NCI-H748 (cell line): Measurements from ENCODE around the gene LMX1A.
A peak's percentile ranks its signal among the peaks of the same experiment; 100 is the strongest.

Experiments
- DNase-seq: peaks from one replicate; lab custom pipeline; 2025; ENCODE audit not compliant: unreplicated experiment; lab: John Stamatoyannopoulos, UW

The LMX1A gene

DNA sequence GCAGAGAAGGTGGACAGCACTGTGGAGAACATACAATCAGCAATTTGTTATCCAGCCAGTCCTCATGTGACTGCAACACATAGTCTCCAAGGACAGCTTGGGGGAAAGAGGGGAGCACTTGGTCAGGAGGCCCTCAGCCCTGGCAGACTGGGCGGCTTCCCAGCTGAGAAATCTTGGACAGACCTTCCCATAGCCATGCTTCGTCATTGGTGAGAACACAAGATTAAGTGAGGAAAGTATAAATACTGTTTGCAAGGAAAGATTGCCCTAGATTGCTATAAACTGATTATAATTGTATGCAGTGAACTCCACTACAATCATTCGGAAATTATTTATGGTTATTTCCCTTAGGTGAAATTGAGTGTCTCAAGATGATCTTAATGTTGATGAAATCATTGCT is 131.5 kb downstream of the LMX1A start:
- no peak for DNase-seq

DNA sequence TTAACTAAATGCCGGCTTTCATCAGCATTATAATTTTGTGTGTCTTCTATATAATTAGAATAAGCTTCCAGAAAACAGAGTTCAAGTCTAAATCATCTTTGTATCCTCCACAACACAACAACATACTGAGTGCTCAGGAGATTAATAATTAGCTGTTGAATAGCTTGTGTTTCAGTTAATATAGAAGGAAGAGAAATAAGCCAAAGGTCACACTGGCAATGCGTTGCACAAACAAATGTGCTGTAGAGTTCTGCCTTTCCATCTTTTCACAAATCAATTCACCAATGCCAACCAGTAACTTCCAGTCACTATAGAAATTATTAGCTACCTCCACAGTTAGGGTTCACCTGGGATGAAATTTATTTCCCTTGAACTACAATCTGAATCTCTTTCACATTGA is 132.0 kb downstream of the LMX1A start:
- DNase-seq, result no peak

DNA sequence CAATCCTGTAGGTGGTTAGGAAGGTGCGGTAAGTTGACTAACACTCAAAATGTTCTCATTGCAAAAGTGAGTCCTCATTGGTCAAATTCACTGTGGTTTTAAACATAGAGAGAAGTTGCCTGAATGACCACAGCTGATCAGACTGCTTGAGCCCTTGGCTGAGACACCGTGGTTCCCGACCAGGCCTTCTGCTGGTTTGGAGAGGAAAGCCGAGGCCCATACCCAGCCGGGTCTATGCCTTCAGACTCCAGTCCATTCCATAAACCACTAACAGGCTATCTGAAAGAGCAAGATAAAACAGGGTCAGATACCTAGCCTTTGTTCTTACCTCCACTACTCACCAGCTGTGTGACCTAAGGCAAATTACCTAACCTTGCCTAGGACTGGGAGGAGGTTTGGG is 133.9 kb downstream of the LMX1A start:
- no peak for DNase-seq

DNA sequence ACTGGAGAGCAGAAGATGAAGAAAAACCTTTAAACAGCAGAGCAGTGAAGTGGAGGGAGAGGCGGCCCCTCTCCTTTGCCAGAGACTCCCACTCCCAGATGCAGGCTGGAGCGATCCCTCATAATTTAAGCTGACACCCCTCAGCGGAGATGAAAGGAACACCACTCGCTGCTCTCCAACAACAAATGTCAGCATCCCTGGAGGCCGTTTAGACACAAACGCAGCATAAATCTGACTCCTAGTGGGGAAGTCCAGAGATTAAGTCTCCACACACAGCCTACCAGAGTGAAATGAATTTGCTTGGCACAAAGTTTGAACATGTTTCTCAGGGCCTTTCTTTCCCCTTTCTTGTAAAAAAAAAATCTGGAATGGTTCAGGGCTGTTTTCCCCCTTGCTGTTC is 137.8 kb downstream of the LMX1A start:
- no peak for DNase-seq

DNA sequence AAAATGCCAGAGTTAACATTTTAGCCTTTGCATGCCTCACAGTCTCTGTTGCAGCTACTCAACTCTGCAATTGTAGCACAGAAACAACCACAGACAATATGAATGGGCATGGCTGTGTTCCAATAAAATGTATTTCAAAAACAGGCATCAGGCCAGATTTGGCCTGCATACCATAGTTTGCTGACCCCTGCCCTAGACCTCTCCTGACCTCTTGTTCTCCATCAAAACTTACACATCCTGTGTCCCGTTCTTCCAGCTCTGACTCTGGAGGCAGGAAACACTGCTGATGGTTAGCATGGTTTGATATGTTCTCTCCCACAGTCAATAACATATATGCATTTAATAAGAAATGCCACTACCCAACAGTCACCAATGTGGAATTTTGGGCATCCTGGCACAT is 138.6 kb downstream of the LMX1A start:
- DNase-seq, result no peak

DNA sequence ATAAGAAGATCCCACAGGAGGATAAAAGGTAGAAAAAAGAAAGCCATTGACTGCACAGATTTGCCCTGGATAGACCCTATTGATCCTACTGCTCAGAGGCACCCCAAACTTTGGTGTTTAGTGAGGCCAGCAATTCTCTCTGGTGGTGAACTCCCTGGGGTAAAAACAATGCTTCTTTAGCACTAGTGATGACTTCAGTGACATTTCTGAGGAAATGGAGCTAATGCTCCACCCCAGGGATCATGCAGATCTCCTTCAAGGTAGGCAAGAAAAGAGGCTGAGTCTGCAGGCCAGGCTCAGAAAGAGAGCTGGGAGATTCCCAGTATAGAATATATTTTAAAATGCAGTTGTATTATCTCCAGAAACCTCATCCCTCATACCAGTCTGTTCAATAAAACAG is 140.3 kb downstream of the LMX1A start:
- DNase-seq, result no peak

DNA sequence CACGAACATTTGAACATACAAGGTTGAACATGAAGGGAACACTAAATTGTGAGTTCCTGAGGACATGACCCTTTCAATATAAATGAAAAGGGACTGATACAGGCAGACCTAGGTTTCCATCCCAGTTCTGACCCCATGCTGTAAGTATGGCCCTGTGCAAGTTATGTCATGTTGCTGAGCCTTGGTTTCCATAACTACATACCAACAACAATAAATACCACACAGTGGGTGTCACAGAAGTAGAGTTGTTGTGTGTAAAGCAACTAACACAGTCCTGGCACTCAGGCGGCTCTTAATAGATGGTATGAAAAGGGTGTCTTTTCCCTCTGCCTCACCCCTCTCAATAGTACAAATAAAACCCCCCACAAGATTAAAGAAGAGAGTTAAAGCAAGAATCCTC is 140.8 kb downstream of the LMX1A start:
- DNase-seq, result peak; percentile 21

DNA sequence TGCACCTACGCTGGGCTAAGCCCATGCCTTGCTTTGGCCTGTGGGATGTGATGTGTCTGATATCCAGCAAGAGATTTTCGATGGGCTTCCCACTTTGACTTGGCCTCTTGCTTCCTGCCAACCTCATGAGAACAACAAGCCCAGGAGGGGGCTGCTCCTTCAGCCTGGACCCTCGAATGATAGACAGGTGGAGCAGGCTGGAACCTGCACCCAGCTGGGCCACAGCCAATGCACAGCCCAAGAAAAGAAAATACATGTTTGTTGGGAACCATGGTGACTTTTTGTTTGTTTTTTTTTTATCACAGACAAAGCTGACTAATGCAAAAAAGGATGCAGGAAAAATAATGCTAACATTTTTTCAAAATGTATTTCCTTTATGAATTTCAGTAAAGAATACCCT is 144.3 kb downstream of the LMX1A start:
- DNase-seq, result no peak

DNA sequence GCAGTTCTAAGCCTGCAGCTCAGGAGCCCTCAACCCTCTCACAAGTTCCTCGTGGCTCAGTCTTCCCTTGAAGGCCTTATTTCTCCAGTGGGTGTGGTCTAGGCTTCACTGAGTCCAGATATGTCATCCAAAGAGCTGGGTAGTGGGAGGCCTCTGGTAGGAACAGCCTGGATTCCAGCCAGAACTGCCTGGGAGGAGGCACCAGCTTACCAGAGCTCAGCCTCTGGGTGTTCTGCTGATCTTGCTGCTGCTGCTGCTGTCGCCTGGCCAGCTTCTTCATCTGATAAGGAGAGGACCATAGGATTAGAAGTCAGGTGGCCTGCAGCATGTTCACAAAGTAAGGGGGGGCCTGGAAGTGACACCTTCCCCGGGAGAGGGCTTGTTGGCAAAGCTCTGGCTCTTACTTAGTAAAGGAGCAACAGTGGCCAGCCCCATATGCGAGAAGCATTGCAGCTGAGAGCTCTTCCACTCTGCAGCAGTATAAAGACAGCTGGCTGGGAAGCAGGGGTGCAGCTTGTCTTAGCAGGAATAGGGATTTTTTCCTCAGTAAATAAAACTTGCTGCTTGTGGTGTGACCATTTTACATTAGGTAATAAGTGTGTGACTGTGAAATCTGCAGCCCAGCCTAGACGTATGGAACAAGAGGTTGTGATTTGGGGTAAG is 148.5 kb downstream of the LMX1A start:
- no peak for DNase-seq

DNA sequence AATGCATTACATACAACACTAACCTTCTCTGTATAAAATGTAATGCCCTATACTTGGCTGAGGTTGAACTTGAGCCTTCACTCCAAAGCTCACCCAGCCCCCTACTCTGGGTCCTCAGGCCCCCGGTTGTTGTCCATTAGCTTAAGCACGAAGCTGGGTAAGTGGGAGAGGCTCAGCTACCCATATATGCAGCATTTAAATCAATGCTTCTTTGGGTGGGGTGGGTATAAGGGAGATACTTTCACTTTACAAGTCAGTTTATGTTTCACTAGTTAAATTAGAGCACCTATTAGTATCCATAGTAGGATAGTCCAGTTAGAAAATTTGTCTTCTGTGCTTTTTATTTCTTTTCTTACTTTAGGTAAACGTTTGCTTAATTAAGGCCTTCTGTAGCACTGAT is 151.4 kb downstream of the LMX1A start:
- no peak for DNase-seq

DNA sequence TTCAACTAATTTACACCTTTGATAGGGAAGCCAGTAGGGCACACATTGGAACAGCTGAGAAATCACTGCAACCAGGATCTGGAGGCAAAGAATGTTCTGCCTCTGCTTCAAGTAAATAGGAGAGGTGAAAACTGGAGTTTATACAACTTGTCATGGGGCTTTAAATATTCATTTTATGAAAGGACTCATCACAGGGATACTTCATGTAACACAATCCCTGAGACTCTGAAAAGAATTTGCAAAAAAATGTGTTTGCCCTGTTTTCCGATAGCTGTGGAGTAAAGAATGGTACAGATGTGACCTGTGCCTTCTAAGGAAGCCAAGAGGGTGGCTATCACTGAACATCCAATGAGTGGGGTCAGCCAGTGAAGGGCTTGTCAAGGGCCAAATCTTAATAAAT is 152.0 kb downstream of the LMX1A start:
- DNase-seq, result no peak

DNA sequence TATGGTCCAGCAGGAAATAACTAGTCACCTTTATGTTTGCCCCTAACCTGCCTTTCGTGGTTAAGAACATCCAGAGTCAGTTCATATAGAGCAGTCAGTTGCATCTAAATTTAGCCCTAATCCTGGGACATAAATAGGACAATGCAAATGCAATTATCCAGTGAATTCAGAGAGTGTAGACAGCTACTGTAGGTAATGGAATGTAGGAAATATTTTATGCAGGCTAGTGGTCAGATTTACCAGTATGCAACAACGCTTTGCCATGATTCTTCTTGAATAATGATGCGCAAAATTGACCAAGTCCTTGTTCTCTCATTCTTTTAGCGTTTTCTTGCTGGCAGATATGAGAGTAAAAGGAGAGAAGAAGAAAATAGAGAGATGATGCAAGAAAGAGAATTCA is 165.4 kb downstream of the LMX1A start:
- DNase-seq, result no peak

DNA sequence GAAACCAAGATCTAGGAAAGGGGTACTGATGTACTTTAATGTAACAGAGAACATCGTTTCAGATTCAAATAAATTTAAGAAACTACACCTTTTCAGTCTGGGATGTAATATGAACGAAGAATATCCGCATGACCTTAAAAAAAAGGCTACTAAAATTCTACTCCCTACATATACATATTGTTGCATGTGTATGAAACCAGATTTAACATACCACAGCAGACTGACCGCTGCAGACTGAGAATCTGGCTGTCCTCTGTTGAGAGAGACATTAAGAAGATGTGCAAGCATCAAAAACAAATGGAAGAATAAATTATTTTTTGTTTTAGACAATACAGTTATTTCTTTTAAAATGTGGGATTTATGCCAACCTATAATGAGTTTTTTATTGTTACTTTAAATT is 166.6 kb downstream of the LMX1A start:
- DNase-seq, result no peak

DNA sequence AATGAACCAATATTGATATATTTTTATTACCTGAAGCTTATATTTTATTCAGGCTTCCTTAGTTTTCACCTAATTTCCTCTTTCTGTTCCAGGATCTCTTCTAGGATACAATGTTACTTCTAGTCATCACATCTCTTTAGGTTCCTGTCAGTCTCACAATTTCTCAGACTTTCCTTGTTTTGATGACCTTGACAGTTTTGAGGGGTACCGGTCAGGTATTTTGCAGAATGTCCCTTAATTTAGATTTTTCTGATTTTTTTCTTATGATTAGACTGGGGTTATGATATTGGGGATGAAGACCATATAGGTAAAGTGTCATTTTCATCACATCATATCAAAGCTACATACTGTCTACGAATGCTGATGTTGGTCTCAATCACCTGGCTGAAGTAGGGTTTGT is 167.5 kb downstream of the LMX1A start:
- no peak for DNase-seq

DNA sequence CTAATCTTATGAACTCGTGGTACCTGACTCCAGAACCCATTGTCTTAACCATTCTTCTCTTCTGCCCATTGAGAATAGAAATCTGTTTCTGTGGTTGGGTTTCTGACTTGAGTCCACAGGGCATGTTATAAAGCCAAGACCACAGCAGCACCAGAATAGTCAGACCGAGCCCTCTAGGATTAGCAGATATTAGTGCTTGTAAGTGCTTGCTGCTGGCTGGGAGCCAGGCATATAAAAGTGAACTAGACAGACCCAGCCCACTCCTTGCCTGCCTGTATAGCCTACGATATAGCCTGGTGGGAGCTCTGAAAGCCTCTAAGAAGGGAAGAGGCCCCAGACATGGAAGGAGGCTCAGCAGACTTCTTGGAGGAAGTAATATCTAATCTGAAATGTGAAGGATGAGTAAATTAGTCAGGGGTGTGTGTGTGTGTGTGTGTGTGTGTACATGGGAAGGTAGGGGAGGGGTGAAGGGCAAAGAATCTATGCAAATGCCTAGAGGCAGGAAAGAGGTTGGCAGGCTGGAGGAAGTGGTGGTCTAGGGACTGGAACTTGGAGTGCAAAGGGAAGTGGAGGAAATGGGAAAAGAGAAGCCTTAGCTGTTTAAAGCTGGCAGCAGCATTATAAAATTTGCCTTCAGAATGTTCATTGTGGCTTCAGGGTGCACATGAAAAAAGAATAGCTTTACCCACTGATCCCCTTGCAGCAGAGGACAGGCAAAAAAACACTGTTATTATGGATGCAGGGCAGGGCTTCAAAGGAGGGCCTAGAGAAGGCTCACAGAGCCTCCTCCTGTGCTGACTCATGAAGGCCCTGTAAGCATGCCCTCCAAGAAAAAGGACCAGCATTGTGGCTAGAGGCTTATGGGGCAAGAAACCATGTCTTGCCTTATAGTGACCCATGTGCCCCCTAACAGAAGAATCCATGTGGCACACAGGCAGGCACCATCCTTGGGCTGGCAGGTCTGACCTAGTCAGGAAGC is 169.2 kb downstream of the LMX1A start:
- DNase-seq, result no peak

DNA sequence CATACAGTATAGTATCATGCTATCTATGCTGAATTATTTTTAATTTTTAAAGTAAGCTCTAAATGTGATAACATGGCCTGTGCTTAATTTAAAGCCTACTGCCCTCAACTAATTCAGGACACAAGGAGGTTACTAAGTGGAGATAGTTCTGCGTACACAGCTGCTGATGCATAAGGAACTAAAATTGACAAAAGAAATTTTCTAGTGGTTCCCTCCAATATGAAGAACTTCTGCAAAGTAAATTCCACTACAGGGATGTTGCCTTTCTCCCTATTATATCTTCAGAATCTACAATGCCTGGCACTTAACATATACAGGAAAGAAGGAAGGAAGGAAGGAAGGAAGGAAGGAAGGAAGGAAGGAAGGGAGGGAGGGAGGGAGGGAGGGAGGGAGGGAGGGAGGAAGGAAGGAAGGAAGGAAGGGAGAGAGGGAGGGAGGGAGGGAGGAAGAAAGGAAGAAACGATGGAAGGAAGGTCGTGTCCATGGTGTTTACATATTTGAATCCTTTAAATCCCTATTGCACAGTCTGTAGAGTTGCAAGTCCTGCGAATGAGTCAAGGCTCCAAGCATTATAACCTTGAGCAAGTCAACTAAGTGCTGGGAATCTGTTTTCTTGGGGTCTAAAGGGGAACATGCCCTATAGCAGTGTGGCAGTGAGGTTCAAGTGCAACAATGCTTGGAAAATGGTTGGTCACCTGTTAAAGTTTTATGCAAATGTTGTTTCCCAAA is 171.2 kb downstream of the LMX1A start:
- no peak for DNase-seq

DNA sequence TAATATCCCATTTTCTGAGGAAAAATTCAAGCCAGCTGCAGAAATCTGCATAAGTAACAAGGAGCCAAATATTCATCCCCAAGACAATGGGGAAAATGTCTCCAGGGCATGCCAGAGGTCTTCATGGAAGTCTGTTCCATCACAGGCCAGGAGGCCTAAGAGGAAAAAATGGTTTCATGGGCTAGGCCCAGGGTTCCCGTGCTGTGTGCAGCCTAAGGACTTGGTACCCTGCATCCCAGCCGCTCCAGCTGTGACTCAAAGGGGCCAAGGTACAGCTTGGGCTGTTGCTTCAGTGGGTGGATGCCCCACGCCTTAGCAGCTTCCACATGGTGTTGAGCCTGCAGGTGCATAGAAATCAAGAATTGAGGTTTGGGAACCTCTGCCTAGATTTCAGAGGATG is 173.5 kb downstream of the LMX1A start:
- no peak for DNase-seq

DNA sequence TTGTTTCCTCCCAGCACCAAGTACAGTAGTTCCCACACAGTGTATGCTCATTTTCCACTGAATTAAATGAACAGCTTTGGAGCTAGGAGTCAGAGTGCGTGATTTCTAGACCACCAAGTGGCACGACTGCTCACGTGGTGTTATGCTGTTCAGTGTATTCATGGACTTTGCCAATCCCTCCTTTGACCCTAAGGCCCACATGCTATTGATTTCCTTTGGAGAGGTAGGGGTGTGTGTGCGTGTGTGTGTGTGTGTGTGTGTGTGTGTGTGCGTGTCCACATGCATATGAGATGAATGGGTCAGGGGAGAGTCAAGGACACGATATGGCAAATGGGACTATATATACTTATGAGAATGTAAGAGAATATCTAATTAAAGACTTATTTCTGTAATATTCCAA is 177.2 kb downstream of the LMX1A start:
- DNase-seq, result no peak

DNA sequence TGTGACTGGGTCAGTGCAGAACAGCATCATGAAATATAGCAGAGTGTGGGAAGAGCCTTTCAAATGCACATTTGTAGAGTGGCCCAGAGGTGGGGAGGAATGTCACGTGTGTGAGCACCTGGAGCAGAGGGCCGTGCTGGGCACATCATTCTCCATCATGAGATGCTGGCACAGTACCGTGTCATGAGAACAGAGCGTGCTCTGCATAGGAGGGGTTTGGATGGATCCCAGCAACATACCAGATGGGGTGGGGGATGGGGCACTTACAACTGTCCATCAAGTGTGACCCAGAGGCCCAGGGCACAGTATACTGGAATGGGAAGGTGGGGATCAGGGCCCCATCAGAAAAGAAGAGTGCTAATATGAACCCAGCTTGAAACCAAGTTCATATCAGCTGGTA is 182.0 kb downstream of the LMX1A start:
- DNase-seq, result no peak

DNA sequence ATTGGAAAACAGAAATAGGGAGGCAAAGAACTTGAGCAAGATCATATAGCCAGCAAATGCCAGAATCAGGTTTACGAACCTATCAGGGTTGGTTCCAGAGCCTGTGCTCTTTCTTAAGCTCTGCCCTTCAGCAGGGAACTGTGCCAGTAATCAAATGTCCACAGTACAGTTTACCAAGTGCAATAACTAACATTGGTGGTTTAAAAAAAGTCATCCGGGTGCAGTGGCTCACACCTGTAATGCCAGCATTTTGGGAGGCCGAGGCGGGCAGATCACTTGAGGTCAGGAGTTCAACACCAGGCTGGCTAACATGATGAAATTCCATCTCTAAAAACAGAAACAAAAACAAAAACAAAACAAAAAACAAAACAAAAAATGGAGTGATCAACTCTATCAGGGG is 182.7 kb downstream of the LMX1A start:
- DNase-seq, result no peak

DNA sequence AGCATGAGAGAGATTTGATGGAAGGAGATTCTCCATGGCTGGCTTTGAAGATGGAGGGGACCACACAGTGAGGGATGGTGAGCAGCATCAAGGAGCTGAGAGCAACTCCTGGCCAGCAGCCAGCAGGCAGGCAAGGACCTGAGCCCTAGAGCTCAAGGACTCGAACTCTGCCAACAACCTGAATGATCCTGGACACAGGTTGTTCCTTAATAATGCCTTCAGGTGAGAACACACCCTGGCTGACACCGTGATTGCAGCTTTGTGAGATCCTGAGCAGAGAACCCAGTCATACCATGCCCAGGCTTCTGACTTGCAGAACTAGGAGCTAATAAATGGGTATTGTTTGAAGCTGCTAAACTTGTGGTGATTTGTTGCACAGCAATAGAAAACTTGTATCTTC is 183.1 kb downstream of the LMX1A start:
- no peak for DNase-seq

DNA sequence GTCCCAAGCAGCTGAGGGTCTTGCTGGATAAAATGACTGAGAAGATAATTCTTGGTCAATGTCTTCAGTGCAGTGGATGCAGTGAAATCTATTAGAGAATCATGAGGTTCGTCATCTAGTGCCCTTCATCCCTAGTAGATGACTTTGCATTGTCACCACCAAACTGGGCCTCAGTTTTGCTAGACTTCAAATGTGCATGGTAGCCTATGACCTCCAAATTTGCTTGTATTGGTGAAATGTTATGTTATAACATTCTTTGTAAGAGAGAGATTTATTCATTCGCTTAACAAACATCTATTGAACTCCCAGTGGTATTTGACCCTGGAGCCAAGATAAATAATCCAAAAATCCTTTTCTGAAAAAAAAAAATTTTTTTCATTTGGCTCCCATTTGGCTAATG is 183.8 kb downstream of the LMX1A start:
- DNase-seq, result no peak
